ENCODE measurements around the gene PLCB1.

PLCB1 gene

GRCh38 chr20:8786383-8786782 lies 654.3 kb downstream of the PLCB1 start:
- DNase-seq (ENCODE audit: low read depth, low spot score), result no peak
- H3K27ac ChIP-seq, result no peak overlapping the region

DNA sequence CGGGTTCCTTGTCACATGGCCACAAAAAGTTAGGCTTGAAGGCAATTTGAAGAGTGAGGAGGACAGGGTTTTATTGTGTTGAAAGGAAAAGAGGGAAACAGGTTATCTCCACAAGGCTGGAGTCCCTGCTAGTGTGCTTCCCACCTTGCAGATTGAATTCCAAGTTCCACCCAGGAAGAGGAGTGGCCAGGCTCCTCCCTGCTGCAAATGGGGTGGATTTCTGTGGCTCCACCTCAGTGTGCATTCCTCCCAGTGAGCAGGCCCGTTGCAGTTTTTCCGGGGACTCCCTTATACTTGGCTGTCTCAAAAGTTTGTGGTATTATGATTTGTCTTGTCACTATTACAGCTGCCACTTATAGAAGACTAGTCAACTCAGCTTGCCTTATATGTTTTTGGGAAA lies 655.0 kb downstream of the PLCB1 start:
- no peak for DNase-seq (ENCODE audit: low read depth, low spot score)

DNA sequence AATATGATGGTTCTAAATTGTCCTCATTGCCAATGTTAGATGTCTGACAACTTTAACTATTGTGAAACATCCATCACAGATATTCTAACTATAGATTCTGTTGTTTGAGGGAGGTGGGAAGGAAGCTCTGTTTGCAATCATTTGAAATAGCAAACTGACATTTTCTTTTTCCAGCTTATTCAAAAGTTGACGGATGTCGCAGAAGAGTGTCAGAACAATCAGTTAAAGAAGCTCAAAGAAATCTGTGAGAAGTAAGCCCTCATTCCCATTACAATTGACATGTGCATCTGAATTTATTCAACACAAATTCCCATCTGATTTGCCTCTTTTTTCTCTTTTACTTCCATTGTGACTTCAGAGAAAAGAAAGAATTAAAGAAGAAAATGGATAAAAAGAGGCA lies 656.2 kb downstream of the PLCB1 start:
- DNase-seq (ENCODE audit: low read depth, low spot score), result no peak
- H3K27ac ChIP-seq, result no peak overlapping the region

More for the DNA sequence above, 655.0 kb downstream of the PLCB1 start:
- H3K27ac ChIP-seq, result no peak overlapping the region

DNA sequence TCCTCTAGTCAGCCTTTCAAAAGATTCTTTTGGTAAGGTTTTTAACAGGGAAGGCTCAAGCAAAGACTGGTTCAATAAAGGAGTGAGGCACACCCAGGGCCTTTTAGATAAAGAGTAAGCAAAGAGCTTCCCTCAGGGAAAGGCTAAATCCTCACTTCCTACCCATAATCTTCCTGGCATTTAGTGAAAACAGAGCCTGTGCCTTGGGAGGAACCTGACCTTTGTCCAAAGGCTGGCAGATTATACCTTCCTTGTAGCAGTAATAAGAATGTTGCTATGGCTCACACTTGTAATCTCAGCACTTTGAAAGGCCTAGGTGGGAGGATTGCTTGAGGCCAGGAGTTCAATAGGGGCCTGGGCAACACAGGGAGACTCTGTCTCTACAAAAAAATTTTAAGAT lies 656.8 kb downstream of the PLCB1 start:
- H3K27ac ChIP-seq, result no peak overlapping the region
- no peak for DNase-seq (ENCODE audit: low read depth, low spot score)

GRCh38 chr20:8790442-8791074 lies 658.5 kb downstream of the PLCB1 start:
- H3K27ac ChIP-seq, result no peak overlapping the region
- DNase-seq (ENCODE audit: low read depth, low spot score), result no peak

GRCh38 chr20:8795404-8795803 lies 663.3 kb downstream of the PLCB1 start:
- H3K27ac ChIP-seq, result no peak overlapping the region
- no peak for DNase-seq (ENCODE audit: low read depth, low spot score)

GRCh38 chr20:8796088-8796660 lies 664.1 kb downstream of the PLCB1 start:
- no peak overlapping the region for H3K27ac ChIP-seq
- DNase-seq (ENCODE audit: low read depth, low spot score), result no peak

- DNase-seq (ENCODE audit: low read depth, low spot score), result no peak
- no peak overlapping the region for H3K27ac ChIP-seq
These were observed 666.4 kb downstream of the PLCB1 start for GRCh38 chr20:8798505-8798904.

DNA sequence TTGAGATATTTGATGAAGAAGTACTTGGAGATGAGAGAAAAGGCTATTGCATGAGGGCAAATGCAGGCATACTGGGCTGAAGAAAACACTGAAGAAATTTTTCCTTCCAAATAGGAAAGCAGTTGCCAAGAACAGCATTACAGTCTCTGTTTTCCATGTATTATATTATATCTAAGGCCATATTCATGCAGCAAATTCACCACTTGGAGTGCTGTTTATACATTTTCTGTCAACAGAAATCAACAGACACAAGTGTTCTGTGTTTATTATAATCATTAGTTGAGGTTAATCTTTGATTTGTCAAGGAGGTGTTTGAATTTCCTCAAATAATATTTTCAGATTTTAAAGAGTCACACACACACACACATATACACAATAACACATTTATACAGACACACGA lies 668.0 kb downstream of the PLCB1 start:
- no peak overlapping the region for H3K27ac ChIP-seq
- DNase-seq (ENCODE audit: low read depth, low spot score), result no peak

DNA sequence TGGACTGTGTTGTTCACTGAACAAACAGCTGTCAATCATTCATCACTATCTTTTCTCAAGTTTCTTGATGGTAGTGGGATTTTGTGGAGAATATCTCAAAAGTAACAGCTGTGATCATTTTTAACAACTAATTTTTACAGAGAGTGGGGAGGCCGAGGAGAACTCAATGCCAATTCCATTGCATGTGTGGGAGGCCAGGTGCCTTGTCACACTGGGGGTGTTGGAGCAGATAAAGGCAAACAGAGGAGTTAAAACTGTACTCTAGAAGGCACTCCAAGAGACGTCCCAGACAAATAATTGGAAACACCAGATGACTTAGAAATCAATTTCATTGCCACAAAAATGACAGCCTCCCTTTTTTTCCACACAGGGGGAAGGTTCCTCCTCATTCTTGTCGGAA lies 669.6 kb downstream of the PLCB1 start:
- H3K27ac ChIP-seq, result no peak overlapping the region
- no peak for DNase-seq (ENCODE audit: low read depth, low spot score)

- DNase-seq (ENCODE audit: low read depth, low spot score), result no peak
- H3K27ac ChIP-seq, result no peak overlapping the region
These were observed 671.0 kb downstream of the PLCB1 start for GRCh38 chr20:8803065-8803464.

DNA sequence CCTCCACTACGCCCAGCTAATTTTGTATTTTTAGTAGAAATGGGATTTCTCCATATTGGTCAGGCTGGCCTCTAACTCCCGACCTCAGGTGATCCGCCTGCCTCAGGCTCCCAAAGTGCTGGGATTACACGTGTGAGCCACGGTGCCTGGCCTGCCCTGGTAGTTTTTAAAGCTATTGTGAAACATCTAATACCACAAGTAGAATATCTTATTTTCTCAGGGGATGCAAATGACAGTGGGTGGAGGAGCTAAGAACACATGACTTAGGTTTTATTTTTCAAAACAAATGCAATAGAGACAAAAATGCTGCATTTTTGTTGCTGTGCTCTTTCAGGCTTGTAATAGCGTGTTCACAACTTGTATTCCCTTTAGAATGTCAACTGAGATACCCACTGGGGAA lies 671.9 kb downstream of the PLCB1 start:
- H3K27ac ChIP-seq, result no peak overlapping the region
- DNase-seq (ENCODE audit: low read depth, low spot score), result no peak

GRCh38 chr20:8805737-8806442 lies 673.8 kb downstream of the PLCB1 start:
- H3K27ac ChIP-seq, result no peak overlapping the region
- DNase-seq (ENCODE audit: low read depth, low spot score), result no peak

DNA sequence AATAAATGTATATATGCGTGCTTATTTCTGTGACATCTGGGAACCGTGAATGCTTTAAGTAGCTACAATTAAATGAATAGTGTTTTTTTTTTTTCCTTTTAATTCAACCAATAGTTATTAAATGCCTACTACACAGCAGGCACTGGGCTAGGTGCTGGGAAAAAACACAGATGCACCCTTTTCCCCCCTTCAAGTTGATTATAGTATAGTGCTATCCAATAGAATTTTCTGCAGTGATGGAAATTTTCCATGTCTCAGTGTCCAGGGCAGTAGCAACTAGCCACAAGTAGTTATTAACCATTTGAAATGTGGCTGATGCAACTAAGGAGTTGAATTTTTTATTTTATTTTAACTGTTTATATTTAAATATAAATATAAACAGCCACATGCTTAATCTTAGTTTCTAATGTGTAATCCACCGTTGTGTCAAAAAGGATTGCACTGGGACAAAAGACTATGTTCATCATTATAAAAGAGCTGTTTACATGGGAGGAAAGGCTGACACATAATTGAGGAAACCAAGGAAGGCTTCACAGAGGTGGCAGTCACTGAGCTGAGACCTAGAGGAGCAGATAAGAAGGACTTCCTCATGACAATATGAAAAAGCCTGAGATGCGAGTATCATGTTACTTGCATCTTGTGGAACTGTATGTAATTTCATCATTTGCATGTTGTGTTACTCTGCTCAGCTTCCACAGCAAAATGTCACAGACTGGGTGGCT lies 675.6 kb downstream of the PLCB1 start:
- no peak overlapping the region for H3K27ac ChIP-seq
- DNase-seq (ENCODE audit: low read depth, low spot score), result no peak

DNA sequence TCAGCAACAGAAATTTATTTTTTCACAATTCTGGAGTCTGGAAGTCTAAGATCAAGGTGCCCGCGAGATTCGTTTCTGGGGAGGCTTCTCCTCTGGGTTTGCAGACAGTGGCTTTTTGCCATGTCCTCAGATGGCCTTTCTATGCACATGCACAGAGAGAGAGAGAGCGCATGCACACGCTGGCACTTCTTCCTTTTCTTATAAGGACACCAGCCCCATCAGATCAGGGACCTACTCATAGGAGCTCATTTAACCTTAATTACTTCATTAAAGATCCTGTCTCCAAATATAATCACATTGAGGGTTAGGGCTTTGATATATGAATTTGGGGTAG lies 676.1 kb downstream of the PLCB1 start:
- no peak for DNase-seq (ENCODE audit: low read depth, low spot score)
- H3K27ac ChIP-seq, result no peak overlapping the region

GRCh38 chr20:8809107-8809953 lies 677.3 kb downstream of the PLCB1 start:
- DNase-seq (ENCODE audit: low read depth, low spot score), result no peak
- no peak overlapping the region for H3K27ac ChIP-seq

DNA sequence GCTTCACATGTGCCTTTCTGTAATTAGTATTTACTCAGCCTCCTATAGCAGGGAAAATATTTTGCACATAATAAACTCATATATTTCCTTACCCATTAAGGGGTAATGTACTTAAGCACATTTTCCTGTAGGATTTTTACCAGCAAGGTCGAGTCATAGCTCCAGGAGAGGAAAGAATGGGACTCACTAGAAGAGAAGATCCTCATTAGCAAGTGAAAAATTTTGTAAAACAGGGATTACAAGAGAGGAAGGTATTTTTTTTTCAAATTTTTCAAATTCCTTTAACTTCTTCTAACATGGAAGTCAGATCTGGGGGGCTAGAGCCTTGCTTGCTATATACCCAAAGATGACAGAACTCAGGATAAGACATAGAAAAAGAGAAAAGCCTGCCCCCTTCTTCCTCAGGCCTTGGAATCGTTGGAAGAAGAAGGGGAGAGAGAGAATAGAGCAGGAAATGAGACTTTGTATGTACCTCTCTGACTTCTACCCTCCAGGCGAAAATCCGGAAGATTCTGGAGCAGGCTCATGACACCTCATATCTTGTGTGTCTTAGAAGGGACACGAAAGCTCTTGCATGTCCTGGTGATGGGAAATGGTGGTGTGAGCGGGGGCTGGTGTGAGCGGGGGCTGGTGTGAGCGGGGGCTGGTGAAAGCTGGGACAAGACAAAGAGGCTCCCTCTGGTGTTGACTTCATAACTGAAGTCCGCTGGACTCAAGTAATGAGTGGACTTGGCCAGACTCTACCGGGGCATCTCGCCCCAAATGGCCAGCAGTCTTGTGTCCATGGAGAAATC lies 679.9 kb downstream of the PLCB1 start:
- no peak for DNase-seq (ENCODE audit: low read depth, low spot score)
- H3K27ac ChIP-seq, result no peak overlapping the region

DNA sequence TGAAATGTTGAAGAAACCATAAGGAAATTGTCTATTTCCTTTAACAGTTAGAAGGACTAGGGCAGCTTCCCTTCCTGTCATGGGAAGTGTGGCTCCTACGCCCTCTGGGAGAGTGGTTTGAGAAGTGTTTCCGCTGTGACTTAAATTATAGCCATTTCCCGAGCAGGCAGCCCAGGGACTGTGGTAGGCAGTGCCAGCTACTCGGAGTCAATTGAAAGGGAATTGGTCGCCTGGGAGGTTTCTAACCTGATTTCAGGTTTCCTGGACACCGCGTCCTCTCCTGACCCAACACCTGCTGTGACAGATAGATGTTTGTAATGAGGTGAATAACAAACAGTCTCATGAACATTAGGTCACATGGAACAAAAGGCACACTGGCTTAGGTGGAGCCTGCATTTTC lies 680.8 kb downstream of the PLCB1 start:
- DNase-seq (ENCODE audit: low read depth, low spot score), result no peak
- H3K27ac ChIP-seq, result no peak overlapping the region

DNA sequence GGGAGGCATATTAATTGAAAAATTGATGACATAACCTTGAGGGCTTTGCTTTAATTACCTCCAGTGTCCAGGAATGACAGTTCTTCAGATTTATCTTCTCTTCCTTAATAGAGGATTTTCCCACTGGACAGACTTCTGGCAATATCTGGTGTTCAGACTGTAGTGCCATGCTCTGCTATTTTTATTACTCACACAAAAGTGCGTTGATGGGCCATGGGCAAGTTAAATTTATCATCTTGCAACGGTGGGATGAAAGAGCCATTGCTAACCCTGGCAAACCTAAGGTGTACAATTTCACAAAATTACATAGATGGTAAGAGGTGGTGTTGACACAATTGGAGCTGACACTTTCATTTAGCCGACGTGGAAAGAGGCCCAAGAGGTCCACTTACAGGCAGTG lies 683.1 kb downstream of the PLCB1 start:
- DNase-seq (ENCODE audit: low read depth, low spot score), result no peak
- no peak overlapping the region for H3K27ac ChIP-seq

GRCh38 chr20:8829256-8829655 lies 697.2 kb downstream of the PLCB1 start:
- no peak for DNase-seq (ENCODE audit: low read depth, low spot score)

More at GRCh38 chr20:8829256-8829655, 697.2 kb downstream of the PLCB1 start:
- H3K27ac ChIP-seq, result no peak overlapping the region
